Measurements from ENCODE around the gene CA10.

GRCh38 chr17:51630101-51630671, 528.3 kb downstream of the CA10 start:
- TF ChIP-seq, protein P1, sequence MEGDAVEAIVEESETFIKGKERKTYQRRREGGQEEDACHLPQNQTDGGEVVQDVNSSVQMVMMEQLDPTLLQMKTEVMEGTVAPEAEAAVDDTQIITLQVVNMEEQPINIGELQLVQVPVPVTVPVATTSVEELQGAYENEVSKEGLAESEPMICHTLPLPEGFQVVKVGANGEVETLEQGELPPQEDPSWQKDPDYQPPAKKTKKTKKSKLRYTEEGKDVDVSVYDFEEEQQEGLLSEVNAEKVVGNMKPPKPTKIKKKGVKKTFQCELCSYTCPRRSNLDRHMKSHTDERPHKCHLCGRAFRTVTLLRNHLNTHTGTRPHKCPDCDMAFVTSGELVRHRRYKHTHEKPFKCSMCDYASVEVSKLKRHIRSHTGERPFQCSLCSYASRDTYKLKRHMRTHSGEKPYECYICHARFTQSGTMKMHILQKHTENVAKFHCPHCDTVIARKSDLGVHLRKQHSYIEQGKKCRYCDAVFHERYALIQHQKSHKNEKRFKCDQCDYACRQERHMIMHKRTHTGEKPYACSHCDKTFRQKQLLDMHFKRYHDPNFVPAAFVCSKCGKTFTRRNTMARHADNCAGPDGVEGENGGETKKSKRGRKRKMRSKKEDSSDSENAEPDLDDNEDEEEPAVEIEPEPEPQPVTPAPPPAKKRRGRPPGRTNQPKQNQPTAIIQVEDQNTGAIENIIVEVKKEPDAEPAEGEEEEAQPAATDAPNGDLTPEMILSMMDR (IDR thresholded peaks at IDR 0.05), result no peak
- no peak for TF ChIP-seq POLR2A (IDR thresholded peaks at IDR 0.05)
- TF ChIP-seq POLR2AphosphoS5 (IDR thresholded peaks at IDR 0.05), result no peak
